Progenitor cell of endocrine pancreas (in vitro differentiated cells): ENCODE results near the gene TSSC4. TPM values are rescaled to one million over a fixed set of nuclear protein-coding genes. Genes with fewer than 3 reads are reported as not detected.

Experiments used
- DNase-seq: peaks from one replicate; pipeline ENCODE4 v3.0.0; 2021; ENCODE audit warnings: low spot score; ENCODE audit not compliant: unreplicated experiment
- H3K27ac Mint-ChIP-seq: 2 replicates; pipeline ENCODE4 v1.8.0; 2021; ENCODE audit warnings: mild to moderate bottlenecking, moderate library complexity, mixed read lengths
- H3K27me3 Mint-ChIP-seq: 2 replicates; pipeline ENCODE4 v1.8.0; 2021; ENCODE audit warnings: mixed read lengths
- H3K36me3 Mint-ChIP-seq: 2 replicates; pipeline ENCODE4 v1.8.0; 2022; ENCODE audit warnings: mixed read lengths; ENCODE audit not compliant: insufficient read depth
- H3K4me1 Mint-ChIP-seq: 2 replicates; pipeline ENCODE4 v1.8.0; 2021; ENCODE audit warnings: low read depth, mixed read lengths
- H3K4me3 Mint-ChIP-seq: 2 replicates; pipeline ENCODE4 v1.8.0; 2021; ENCODE audit warnings: low read depth, mild to moderate bottlenecking, moderate library complexity, mixed read lengths
- H3K9me3 Mint-ChIP-seq: 2 replicates; pipeline ENCODE4 v1.8.0; 2021; ENCODE audit warnings: low read depth, mixed read lengths
- CTCF ChIP-seq: fragments of 200-600 bp; sonication (generic); IDR thresholded peaks from one replicate; pipeline ENCODE4 v1.5.0; 2021; ENCODE audit warnings: antibody characterized with exemption, mild to moderate bottlenecking; ENCODE audit not compliant: unreplicated experiment
- total RNA-seq: library from RNA; stranded (reverse); gene quantifications from 2 replicates; pipeline ENCODE4 v1.2.1, GENCODE V29; 2021

The TSSC4 gene
- total RNA-seq, 1 donor from 2014 or later: 50.2 TPM

GRCh38 chr11:2389377-2390026 lies 11.0 kb upstream of the TSSC4 start:
- no peaks in the 10 kb centered on the region for H3K36me3 Mint-ChIP-seq
- H3K9me3 Mint-ChIP-seq: no peaks in the 10 kb centered on the region
- no peaks in the 10 kb centered on the region for H3K27me3 Mint-ChIP-seq
- H3K4me1 Mint-ChIP-seq: no peaks in the 10 kb centered on the region
- H3K27ac Mint-ChIP-seq: no peak overlapping the region
- no peak for TF ChIP-seq CTCF
- H3K4me3 Mint-ChIP-seq: no peak overlapping the region
- DNase-seq: no peak

GRCh38 chr11:2390091-2390724 lies 10.3 kb upstream of the TSSC4 start:
- Mint-ChIP-seq H3K9me3 (no peaks in the 10 kb centered on the region), H3K4me1 (no peaks in the 10 kb centered on the region), H3K27me3 (no peaks in the 10 kb centered on the region), H3K27ac (no peak overlapping the region), H3K4me3 (no peak overlapping the region), H3K36me3 (no peaks in the 10 kb centered on the region)
- DNase-seq: no peak
- no peak for TF ChIP-seq CTCF

- Mint-ChIP-seq H3K36me3 (no peaks in the 10 kb centered on the region), H3K9me3 (no peaks in the 10 kb centered on the region), H3K4me1 (no peaks in the 10 kb centered on the region), H3K27ac (no peak overlapping the region), H3K4me3 (no peak overlapping the region), H3K27me3 (no peaks in the 10 kb centered on the region)
- TF ChIP-seq CTCF: no peak
- no peak for DNase-seq
These were observed 9.8 kb upstream of the TSSC4 start for GRCh38 chr11:2390725-2391151.

- no peak overlapping the region for H3K27ac Mint-ChIP-seq
- no peaks in the 10 kb centered on the region for H3K9me3 Mint-ChIP-seq
- TF ChIP-seq CTCF: no peak
- no peaks in the 10 kb centered on the region for H3K36me3 Mint-ChIP-seq
- H3K27me3 Mint-ChIP-seq: no peaks in the 10 kb centered on the region
- H3K4me1 Mint-ChIP-seq: no peaks in the 10 kb centered on the region
- DNase-seq: no peak
- no peak overlapping the region for H3K4me3 Mint-ChIP-seq
These were observed 9.2 kb upstream of the TSSC4 start for GRCh38 chr11:2391181-2391975.

GRCh38 chr11:2392241-2392959 lies 8.2 kb upstream of the TSSC4 start:
- no peaks in the 10 kb centered on the region for H3K36me3 Mint-ChIP-seq
- TF ChIP-seq CTCF: no peak
- H3K27ac Mint-ChIP-seq: no peak overlapping the region
- no peak for DNase-seq
- H3K4me3 Mint-ChIP-seq: no peak overlapping the region
- H3K27me3 Mint-ChIP-seq: no peaks in the 10 kb centered on the region
- no peaks in the 10 kb centered on the region for H3K4me1 Mint-ChIP-seq
- no peaks in the 10 kb centered on the region for H3K9me3 Mint-ChIP-seq
